Stimulated activated naive CD8-positive, alpha-beta T cell treated with anti-CD3 and anti-CD28 coated beads, Interleukin-15, Interleukin-2, amounts not matched to agents 100 U/mL and 50 U/mL, for 24 hours (primary cell): ENCODE results near the gene CAPZA1.

Experiments used
- ATAC-seq: fragments of 150-1000 bp; cut with Tn5 transposase; one replicate; pipeline ENCODE4 v1.10.0; 2021
- DNase-seq: peaks from one replicate; pipeline ENCODE4 v3.0.0; 2021

The CAPZA1 gene

DNA sequence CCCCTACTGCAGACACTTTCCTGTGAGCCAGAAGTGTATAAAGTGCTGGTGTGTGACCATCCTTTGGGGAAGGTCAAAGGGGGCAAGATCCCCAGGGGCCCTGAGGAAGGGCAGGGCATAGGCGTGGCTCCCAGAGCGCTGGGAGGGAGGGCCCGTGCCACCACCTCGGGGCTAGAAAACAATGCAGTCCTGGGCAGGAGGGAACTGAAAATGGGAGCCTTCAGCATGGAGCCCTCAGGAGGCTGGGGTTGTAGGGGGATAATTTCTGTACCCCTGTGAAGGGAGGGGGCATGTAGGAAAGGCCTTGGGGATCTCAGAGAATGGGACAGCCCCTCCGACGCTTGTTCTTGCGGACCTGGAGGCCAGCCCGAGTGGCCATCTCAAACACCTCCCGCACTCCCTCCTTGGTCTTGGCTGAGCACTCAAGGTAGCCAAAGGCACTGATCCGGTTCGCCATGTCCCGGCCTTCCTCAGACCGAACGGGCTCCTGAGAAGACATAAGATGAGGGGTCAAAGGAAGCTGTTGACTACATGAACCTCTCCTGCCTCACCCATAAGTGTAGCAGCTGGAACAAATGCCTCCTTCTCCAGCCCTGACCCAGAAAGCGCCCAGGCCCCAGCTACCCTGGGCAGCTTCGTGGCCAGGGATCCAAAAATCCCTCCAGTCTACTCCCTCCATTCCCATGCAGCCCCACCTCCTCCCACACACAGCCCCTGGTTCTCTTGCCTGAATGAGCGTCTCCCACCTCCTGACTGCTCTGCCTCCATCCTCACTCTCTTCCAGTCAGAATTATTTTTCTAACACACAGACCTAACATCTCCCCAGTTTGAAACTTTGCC lies 81.8 kb downstream of the CAPZA1 start:
- ATAC-seq (no peak), DNase-seq (no peak)

DNA sequence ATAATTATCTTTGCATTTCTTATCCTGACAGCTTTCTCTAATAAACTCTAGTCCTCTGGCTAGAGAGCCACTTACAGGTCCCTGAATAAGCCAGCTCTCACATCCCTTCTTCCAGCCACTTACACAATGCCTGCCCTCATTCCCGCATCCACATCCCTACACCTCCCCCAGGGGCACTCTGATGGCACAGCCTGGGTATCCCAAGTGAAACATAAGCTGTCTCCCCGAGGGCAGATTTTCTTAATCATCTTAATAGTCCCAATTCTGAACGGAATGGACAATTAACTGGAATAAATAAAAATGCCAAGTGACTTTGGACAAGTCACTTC lies 82.4 kb downstream of the CAPZA1 start:
- DNase-seq (no peak), ATAC-seq (no peak)

DNA sequence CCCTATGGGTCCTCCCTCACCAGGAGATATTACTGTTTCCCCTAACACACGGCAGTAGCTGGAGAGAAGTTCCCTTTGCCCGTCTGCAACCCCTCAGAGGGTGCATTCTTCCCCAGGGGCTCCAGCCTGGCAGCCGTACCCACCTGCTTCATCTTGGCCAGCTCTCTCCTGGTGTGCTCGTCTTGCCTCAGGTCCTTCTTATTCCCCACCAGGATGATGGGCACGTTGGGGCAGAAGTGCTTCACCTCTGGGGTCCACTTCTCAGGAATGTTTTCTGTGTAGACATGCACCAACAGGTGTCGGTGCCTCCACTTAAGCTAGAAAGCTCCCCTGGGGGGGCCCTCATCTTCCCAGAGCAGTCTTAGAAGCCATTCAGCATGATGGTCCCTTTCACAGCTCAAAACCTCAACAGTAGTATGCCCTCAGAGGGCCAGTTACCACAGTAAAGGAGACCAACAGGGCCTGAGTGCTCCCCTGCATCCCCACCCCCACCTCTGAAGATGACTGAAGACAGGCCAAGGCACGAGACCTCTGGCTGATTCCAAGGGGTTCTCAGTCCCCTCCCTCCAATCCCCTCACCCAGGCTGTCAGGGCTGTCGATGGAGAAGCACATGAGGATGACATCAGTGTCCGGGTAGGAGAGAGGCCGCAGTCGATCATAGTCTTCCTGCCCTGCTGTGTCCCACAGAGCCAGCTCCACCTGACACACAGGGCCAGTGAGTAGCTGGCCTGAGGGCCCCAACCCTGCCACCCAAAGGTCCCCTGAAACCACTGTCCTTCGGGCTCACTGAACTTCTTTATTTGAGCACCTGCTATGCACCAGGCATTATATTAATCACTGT lies 83.0 kb downstream of the CAPZA1 start:
- DNase-seq (no peak), ATAC-seq (no peak)

DNA sequence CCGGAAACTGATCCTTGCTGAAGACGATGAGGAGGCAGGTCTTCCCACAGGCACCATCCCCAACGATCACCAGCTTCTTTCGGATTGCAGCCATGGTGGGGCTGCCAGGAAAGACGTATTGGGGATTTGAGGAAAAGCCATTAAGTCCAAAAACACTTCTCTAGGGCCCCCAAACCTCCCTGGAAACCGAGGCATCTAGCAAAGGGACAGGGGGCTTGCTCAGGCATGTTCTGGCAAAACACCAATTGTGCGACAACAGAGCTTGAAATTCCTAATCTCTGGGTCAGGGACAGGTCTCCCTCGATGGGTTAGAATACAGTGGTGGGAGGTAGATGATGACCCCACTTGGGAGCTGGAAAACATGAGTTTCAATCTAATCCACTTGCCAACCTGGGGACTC lies 84.1 kb downstream of the CAPZA1 start:
- DNase-seq (no peak), ATAC-seq (no peak)

DNA sequence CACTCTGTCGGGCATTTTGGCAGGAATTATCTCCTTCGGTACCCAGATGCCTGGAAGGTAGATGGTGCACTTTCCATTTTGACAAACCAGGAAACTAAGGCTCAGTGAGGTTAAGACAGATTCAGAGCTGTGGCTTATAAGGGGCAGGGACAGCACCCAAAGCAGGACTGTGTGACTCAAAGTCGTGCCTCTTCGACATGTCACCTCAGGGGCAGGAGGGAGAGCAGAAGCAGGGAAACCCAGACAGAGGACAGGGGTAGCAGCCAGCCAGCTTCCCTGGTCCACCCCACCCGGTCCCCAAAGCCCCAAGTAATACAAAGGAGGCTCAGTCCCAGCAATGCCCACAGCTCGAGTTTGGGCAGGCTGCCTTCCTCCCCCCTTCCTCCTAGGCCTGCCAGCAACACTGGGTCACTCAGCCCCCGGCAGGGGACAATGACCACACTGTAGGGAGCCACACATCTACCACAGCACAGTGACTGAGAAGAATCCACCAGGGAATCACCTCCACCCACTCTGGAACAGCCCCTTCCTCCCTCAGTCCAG lies 84.8 kb downstream of the CAPZA1 start:
- DNase-seq (peak; percentile 60), ATAC-seq (peak; percentile 69)

DNA sequence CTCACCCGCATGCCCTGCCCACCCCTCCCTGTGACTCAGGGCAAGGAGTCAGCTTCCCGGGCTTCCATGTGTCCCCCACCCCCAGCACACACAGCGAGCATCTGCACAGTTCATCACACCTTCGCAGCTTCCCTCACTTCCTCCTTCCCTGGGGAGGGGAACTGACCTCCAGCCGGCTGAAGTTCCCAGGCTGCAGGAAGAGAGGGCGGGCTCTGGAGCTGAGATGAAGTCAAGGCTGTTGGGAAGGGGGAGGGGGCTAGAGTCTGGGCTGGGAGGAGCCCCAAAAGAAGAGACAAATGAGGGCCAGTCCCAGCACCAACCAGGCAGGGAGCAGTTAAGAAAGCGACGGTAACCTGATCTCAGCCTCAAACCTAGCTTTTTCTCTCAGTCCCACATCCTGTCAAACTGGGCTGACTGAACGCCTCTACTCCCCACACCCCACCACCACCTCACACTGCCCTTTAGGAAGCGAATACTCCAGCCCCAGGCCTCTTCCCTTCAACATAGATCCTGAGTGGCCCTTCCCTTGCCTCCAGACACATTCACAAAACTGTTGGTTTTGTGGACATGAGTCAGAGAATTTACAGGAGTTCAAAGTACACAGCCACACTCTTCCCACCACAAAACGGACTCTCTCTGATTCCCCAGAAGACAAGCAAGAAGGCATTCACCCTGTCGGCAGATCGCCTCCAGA lies 85.4 kb downstream of the CAPZA1 start:
- peak; percentile 61 for DNase-seq
- ATAC-seq: peak; percentile 44

DNA sequence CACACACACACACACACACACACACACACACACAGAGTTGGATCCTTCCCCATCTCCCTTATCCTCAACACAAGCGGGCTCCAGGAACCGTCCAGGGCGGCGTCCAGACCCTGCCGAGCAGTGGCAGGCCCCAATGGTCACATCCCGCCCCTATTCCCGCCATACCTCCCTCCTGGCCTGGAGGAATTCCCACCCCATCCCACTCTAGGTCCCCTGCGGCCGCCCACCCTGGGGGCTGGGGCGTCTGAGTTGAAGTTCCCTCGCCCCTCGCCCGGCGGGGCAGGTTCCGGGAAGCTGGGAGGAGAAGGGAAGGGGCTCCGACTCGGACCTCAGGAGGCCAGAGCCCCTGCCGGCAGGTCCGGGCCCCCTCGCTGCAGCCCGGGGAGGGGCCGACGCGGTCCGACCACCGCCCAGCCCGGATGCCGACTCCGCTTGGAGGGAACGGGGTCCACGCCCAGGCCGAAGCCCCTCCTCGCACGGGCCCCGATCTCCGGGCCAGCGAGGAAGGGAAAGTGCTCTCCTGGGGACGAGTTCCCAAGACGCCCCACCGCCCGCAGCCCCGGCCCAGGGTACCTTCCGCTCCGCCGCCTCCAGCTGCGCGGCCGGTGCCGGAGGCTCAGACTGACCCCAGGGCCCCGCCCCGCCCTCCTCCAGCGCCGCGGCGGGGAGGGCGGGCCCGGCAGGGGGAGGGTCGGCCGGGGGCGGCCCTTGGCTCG lies 87.0 kb downstream of the CAPZA1 start, which contains the start of gene RHOC:
RHOC (minus strand) TSS at position 623 of the 716 bp plus-strand sequence. CDS start 3,328 bp downstream, outside the sequence.
- DNase-seq: peak; percentile 62
- peak; percentile 56 for ATAC-seq

DNA sequence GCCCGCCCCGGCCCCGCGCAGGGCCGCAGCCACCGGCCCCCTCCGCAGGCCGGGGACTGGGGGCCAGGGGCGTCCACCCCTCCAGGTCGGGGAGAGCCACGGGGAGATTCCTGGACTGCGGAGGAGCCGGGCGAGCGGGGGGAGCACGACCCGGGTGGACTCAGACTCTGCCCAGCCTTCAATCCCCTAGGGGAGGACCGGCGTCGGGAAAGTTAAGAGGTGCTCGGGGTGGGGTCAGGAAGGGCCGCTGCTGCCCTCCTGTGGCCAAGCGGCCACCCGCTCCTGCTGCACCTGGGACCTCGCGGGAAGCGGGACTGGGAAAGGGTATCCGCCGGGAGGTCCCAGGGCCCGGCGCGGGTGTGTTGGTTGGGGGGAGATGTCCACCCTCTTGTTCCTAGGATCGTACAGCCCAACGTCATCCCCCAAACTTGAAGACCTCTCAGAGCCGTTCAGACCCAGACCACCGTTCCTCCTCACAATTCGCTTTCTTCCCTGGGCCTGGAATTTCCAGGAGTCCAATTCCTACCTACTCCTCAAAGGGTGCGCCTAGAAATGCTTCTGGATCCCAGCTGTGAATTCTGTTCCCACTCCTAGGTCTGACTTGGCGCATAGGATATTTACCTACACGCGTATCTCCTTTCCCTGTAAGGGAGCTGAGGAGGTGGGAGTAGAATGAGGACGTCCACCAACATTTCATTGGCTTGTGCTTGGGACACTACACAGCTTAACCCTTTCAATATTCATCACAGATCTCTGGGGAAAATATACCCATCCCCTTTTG lies 87.8 kb downstream of the CAPZA1 start:
- DNase-seq (peak; percentile 83), ATAC-seq (peak; percentile 64)

DNA sequence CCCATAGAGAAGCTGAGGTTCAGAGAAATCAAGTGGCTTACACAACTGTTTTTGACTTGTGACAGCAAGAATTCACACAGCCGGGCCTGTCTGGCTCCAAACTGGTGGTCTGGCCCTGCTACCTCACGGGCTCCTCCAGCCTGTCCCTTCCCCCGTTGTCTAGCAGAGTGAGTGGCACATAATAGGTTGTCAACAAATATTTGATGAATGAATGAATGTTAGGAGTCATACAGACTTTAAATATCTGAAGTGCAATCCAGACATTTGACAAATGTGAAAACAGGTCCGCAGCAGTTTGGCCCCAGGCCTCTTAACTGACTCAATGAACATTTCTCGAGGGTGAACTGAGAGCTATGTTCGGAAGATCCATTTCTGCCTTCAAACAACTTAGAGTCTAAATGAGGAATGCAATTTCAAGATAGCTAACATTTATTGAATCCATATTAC lies 88.4 kb downstream of the CAPZA1 start:
- no peak for ATAC-seq
- no peak for DNase-seq

DNA sequence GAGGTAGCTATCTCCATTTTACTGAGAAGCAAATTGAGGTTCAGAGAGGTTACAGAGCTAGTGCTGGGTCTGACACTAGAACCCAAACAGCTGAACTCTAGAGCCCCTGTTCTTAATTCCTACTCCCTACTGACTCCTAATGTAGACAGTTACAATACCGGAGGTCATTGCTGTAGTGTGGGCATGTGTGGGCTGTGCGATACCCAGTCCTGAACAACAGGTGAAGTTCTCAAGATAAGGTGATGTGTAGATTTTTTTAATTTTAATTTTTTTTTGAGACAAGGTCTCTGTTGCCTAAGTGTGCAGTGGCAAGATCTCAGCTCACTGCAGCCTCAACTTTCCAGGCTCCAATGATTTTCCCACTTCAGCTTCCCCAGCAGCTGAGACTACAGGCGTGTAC lies 88.9 kb downstream of the CAPZA1 start:
- DNase-seq (no peak), ATAC-seq (no peak)

DNA sequence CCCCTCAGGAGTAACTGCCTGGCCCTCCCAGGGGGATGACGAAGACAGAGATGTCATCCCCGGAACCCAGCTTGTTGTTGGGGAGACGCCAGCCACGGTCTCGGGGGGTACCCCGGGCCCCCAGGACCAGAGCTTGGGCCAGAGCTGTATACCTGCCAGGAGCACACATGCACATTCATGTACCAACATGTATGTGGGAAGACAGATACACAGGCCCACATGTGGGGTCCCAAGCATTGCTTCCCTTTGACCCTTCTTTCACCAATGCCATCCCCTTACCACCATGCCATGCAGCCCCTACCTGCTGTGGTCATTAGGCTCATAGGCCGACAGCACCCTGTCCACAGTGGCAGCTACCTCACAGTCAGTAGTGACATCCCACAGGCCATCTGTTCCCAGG lies 90.5 kb downstream of the CAPZA1 start:
- DNase-seq (no peak), ATAC-seq (no peak)

DNA sequence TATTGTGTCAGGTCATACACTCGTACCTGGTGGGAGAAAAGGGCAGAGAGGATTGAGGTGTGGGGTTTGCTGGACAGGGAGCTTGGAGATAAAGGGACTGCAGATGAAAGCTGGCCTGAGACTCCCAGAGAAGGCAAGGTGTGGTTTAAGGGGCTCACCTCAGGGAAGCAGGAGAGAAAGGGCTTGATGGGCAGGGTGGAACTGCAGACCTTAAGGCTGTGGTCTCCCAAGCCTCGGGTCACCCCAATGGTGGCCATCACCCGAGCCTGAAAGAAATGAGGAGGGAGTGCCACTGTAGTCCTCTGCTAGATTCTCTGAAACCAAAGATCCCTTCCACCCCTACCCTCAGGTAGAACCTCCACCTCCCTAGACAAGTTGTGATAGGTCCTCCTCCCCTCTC lies 91.0 kb downstream of the CAPZA1 start:
- ATAC-seq: no peak
- no peak for DNase-seq

DNA sequence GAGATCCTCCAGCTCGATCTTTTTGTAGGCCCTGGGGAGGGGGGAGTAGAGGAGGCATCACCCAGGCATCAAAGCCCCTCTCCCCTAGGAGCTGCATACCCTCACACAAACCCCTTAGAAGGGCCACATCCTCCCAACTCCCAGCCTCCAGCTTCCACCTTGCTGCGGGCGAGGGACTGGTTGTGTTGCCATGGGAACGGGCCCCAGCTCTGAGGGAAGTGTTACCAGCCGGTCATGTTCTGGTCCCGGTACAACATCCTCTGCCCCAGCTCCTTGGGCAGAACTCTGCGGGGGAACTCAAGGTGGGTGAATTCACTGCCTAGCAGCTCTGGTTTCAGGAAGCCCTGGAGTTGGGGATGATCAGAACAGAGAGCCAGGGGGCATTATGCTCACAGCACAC lies 91.4 kb downstream of the CAPZA1 start:
- DNase-seq (no peak), ATAC-seq (no peak)

DNA sequence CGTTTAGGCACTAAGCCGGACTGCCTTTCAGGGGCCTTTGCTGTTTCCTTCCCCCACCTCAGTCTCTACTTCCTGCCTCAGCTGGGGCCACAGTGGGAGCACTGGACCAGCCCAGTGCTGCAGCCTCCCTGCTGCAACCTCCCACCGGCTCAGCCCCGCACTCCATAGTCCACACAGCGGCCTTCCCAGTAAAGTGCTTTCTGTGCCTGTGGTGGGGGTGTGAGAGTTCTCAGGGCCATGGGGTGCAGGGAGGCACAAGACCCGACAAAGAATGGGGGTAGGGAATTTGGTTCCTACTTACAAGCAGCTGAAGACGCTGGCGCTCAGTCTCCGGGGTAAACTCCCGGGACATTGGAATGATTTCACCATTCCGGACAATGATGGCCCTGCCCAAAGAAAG lies 92.0 kb downstream of the CAPZA1 start:
- no peak for ATAC-seq
- no peak for DNase-seq

DNA sequence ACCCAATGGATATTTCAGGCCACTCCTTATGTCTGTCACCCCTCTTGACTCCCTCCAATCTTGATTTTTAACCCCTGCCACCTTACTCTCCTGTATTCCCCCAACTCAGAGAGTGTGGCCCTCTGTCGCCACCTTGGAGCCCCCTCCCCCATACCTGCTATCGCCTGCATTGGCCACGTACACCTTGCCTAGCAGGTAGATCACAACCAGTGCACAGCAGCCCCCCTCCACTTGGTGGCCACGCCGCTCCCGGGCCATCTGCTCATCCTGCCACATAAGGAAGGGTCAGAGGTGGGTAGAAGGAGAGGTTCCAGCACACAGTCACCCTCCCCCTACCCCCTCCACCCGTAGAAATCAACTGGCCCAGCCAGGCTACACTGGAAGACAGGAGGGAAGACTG lies 92.6 kb downstream of the CAPZA1 start:
- DNase-seq: no peak

DNA sequence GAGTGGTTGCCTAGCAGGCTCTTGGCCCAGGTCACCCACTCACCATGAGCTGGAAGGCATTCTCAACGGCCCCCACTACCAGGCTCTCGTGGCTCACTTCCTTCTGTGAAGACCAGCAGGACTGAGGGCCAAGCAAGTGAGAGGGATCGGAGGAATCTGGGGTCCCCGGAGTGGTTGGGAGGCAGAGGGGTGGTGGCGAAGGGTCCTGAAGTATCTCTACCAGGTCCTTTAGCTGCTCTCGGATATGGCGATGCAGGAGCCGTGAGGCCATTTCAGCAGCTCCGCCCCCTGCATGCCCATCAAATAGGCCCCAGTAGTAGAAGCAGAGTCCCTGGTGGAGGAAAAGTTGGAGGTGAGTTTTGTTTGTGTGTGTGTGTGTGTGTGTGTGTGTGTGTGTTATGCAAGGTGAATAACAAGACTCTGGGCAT lies 93.1 kb downstream of the CAPZA1 start:
- no peak for ATAC-seq
- no peak for DNase-seq

More for the DNA sequence above, 92.6 kb downstream of the CAPZA1 start:
- ATAC-seq: no peak

DNA sequence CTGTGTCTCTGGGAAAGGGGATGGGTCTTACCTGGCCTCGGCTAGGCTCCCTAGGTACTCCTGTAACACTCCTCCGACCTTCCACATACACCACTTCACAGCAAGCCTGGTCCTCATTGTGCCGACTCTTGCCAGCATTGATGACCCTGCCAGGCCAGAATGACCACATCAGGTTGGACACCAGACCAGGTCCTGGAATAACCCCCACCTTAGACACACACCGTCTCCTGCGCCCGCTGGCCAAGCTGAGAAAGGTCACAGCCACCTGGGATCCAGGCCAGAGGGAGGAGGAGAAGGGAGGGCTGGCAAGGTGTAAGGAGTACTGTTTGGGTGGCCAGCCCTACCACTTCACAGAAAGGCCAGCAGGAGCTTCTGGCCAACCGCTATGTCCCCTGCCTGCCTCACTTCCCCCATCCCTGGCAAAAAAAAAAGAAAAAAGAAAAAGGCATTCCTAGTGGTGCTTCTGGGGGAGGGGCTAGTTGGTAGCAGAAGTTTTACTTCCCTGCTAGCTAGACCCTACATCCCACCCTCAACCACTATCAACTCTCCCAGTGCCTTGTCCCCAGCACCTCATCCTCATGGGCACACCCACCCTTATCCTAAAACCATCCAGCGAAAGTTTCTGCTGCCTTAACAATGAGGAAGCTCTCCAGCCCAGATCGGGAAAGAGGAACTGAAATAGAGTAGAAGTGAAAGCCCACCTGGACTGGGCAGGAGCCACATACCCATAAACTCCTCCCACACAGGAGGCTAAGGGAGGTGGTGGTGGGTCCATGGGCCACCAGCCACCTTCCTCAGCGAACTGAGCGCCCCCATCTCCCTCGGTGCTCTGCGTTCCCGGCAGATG lies 94.1 kb downstream of the CAPZA1 start:
- ATAC-seq: no peak
- no peak for DNase-seq

DNA sequence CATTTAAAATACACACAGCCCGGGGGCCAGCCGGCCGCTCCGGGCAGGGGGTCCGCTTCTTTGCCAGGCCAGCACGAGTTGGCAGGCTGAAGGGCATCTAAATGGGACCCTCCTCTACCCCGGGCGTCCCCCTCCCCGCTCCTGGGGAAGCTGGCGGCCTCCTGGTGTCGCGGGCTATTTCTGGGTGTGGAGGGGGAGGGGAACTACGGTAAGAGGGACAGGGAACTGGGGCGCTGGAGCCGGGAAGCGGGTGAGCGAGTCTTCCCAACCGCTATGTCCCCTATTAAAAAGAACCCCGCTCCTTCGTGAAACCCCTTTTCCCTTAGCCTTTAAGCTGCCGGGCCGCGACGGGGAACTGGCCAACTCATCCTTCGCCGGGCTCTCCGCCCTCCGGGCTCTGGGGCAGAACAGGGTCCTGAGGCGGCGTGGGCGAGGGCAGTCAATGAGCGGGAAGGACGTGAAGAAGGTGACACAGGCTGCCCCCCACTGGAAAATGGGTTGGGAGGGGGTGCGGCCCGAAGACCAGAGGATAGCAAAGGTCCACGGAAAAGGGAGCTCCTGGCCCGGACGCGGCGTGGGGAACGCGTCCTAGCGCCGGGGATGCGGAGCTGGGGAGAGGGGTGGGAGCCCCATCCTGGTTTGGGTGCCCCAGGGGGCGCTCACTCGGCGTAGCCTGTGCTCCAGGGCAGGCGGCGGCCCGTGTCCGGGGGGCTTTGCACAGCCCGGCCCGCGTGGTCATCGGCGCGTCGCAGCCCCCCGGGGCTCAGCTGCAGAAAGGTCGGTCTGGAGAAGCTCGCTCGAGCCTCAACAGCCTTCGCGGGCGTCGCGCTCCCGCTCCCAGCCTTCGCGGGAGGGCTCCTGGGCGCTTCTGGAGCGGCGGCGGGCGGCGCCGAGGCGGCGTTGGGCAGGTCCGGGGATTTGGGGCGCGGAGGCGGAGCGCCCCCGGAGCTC lies 95.0 kb downstream of the CAPZA1 start:
- ATAC-seq (no peak), DNase-seq (peak; percentile 39)
